ENCODE results near the gene ARMC7.

DNA sequence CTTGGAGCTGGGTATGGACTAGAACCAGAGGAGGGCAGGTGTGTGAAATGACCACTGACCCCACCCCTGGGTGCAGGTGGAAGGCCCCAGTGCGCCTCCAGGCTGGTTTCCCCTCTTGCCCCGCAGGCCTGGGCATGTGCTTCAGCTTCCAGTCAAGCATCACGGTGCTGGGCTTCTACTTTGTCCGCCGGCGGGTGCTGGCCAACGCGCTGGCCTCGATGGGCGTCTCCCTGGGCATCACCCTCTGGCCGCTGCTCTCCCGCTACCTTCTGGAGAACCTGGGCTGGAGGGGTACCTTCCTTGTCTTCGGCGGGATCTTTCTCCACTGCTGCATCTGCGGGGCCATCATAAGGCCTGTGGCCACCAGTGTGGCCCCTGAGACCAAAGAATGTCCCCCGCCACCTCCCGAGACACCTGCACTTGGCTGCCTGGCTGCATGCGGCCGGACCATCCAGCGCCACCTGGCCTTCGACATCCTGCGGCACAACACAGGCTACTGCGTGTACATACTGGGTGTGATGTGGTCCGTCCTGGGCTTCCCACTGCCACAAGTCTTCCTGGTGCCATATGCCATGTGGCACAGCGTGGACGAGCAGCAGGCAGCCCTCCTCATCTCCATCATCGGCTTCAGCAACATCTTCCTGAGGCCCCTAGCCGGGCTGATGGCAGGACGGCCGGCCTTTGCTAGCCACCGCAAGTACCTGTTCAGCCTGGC is 9.7 kb upstream of the ARMC7 start:
- no peak for TF ChIP-seq POLR2A (IDR thresholded peaks at IDR 0.05)
- TF ChIP-seq, protein P1, sequence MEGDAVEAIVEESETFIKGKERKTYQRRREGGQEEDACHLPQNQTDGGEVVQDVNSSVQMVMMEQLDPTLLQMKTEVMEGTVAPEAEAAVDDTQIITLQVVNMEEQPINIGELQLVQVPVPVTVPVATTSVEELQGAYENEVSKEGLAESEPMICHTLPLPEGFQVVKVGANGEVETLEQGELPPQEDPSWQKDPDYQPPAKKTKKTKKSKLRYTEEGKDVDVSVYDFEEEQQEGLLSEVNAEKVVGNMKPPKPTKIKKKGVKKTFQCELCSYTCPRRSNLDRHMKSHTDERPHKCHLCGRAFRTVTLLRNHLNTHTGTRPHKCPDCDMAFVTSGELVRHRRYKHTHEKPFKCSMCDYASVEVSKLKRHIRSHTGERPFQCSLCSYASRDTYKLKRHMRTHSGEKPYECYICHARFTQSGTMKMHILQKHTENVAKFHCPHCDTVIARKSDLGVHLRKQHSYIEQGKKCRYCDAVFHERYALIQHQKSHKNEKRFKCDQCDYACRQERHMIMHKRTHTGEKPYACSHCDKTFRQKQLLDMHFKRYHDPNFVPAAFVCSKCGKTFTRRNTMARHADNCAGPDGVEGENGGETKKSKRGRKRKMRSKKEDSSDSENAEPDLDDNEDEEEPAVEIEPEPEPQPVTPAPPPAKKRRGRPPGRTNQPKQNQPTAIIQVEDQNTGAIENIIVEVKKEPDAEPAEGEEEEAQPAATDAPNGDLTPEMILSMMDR (IDR thresholded peaks at IDR 0.05): no peak

Data from testis (tissue), 2 donors.